Mammary epithelial cell (primary cell): ENCODE results near the gene CLTCL1.

Source experiments
- EZH2 ChIP-seq: IDR thresholded peaks from 2 replicates; pipeline ENCODE4 v1.6.1; 2012; ENCODE audit warnings: low read length, inconsistent platforms, borderline replicate concordance
- TF ChIP-seq, protein P1 (sequence below), 2 donors: IDR thresholded peaks in 1 of 2; conservative IDR thresholded peaks in 1 of 2; 2 replicates each; pipeline ENCODE4 v1.5.1; 2011 to 2012; ENCODE audit warnings: inconsistent platforms in 2 of 2, low read length in 2 of 2, mild to moderate bottlenecking in 2 of 2, control low read depth in 1 of 2, low read depth in 1 of 2; ENCODE audit not compliant: insufficient read depth in 1 of 2; ENCODE audit errors: extremely low read depth in 1 of 2

DNA sequence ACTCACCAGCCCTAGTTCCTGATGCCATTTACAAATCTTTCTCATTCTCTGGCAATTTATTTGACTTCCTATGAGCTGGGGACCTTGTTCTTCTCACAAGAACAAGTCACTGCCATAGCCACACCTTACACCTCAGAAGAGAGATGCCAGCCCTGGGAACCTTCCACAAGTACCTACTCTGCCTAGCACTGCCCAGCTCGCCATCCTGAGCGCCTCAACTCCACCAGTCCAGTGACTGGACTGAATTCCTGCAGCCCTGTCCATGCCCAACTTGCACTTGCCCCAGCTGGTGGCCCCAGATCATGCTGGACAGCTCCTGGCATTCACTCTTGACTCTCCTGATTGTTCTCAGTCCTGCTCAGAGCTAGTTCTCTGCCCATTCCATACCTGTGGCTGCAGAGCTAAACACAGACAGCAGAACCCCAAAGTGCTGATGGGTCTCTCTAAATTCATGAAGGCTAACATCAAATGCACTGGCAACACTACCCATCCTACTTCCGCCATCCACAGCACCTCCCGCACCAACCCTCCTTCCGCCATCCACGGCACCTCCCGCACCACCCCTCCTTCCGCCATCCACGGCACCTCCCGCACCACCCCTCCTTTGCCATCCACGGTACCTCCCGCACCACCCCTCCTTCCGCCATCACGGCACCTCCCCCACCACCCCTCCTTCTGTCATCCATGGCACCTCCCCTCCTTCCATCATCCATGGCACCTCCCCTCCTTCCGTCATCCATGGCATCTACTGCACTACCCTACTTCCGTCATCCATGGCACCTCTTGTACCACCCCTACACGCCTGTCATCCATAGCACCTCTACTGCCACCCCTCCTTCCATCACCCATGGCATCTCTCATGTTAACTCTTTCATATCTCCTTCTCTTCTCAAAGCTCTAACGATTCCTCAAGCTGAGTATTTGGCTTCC is 89.4 kb downstream of the CLTCL1 start:
- TF ChIP-seq, protein P1, sequence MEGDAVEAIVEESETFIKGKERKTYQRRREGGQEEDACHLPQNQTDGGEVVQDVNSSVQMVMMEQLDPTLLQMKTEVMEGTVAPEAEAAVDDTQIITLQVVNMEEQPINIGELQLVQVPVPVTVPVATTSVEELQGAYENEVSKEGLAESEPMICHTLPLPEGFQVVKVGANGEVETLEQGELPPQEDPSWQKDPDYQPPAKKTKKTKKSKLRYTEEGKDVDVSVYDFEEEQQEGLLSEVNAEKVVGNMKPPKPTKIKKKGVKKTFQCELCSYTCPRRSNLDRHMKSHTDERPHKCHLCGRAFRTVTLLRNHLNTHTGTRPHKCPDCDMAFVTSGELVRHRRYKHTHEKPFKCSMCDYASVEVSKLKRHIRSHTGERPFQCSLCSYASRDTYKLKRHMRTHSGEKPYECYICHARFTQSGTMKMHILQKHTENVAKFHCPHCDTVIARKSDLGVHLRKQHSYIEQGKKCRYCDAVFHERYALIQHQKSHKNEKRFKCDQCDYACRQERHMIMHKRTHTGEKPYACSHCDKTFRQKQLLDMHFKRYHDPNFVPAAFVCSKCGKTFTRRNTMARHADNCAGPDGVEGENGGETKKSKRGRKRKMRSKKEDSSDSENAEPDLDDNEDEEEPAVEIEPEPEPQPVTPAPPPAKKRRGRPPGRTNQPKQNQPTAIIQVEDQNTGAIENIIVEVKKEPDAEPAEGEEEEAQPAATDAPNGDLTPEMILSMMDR (conservative IDR thresholded peaks at IDR 0.05 in 1 of 2, IDR thresholded peaks at IDR 0.05 in 1 of 2; ENCODE audit: extremely low read depth in 1 of 2, insufficient read depth in 1 of 2, low read depth in 1 of 2, low read length in 2 of 2), result no peak
- no peak for TF ChIP-seq EZH2
